GM23248 (cell line): Measurements from ENCODE around the gene TFB1M. TPM values are rescaled to one million over a fixed set of nuclear protein-coding genes. Genes with fewer than 3 reads are reported as not detected.

Experiments used
- DNase-seq: peaks from one replicate; pipeline ENCODE4 v3.0.0-alpha.2; 2015
- H2AFZ ChIP-seq: fragments of 200-600 bp; sonication (generic); 2 replicates; pipeline ENCODE4 v1.6.1; 2016; ENCODE audit warnings: antibody characterized with exemption
- H3F3A ChIP-seq: fragments of 200-600 bp; sonication (generic); 2 replicates; pipeline ENCODE4 v1.6.1; 2016; ENCODE audit warnings: mild to moderate bottlenecking, antibody characterized with exemption, mixed run types; ENCODE audit not compliant: insufficient read depth
- H3K27ac ChIP-seq: fragments of 200-600 bp; sonication (generic); 2 replicates; pipeline ENCODE4 v1.5.1; 2016; ENCODE audit warnings: mild to moderate bottlenecking
- H3K27me3 ChIP-seq: fragments of 200-600 bp; sonication (generic); replicated peaks from 2 replicates; pipeline ENCODE4 v1.6.1; 2016; ENCODE audit warnings: mild to moderate bottlenecking; ENCODE audit not compliant: insufficient read depth
- H3K36me3 ChIP-seq: fragments of 200-600 bp; sonication (generic); 2 replicates; pipeline ENCODE4 v1.6.1; 2016; ENCODE audit warnings: low read depth, mild to moderate bottlenecking
- H3K4me1 ChIP-seq: fragments of 200-600 bp; sonication (generic); 2 replicates; pipeline ENCODE4 v1.6.1; 2016; ENCODE audit warnings: mild to moderate bottlenecking; ENCODE audit not compliant: insufficient read depth
- H3K4me2 ChIP-seq: fragments of 200-600 bp; sonication (generic); one replicate; pipeline ENCODE4 v1.6.1; 2016; ENCODE audit warnings: mild to moderate bottlenecking; ENCODE audit not compliant: unreplicated experiment
- H3K4me3 ChIP-seq: fragments of 200-600 bp; sonication (generic); 2 replicates; pipeline ENCODE4 v1.5.1; 2016; ENCODE audit warnings: mild to moderate bottlenecking
- H3K79me2 ChIP-seq: fragments of 200-600 bp; sonication (generic); 2 replicates; pipeline ENCODE4 v1.6.1; 2016; ENCODE audit warnings: mild to moderate bottlenecking; ENCODE audit not compliant: insufficient read depth
- H3K9ac ChIP-seq: fragments of 200-600 bp; sonication (generic); 2 replicates; pipeline ENCODE4 v1.6.1; 2016; ENCODE audit warnings: mild to moderate bottlenecking
- H3K9me2 ChIP-seq: fragments of 200-600 bp; sonication (generic); 2 replicates; pipeline ENCODE4 v1.6.1; 2016; ENCODE audit warnings: mixed run types, mild to moderate bottlenecking, moderate library complexity; ENCODE audit not compliant: insufficient read depth
- H3K9me3 ChIP-seq: fragments of 200-600 bp; sonication (generic); one replicate; pipeline ENCODE4 v1.6.1; 2017; ENCODE audit warnings: low read depth
- H4K20me1 ChIP-seq: fragments of 200-600 bp; sonication (generic); 2 replicates; pipeline ENCODE4 v1.6.0; 2016; ENCODE audit not compliant: insufficient read depth
- EZH2 ChIP-seq: fragments of 200-600 bp; sonication (generic); IDR thresholded peaks from 2 replicates; pipeline ENCODE4 v1.6.1; 2018; ENCODE audit warnings: antibody characterized with exemption, mild to moderate bottlenecking; ENCODE audit not compliant: insufficient read depth, poor library complexity, severe bottlenecking
- EZH2phosphoT487 ChIP-seq: fragments of 200-600 bp; sonication (generic); IDR thresholded peaks from 2 replicates; pipeline ENCODE4 v1.6.1; 2018; ENCODE audit warnings: antibody characterized with exemption, moderate library complexity, mild to moderate bottlenecking, low read depth; ENCODE audit not compliant: insufficient read depth
- WGBS, 2 experiments: methylation state at CpG; one replicate each; pipeline ENCODE4 v1.1.6; 2015 to 2017; ENCODE audit warnings: low lambda C conversion rate in 2 of 2, low coverage in 1 of 2; ENCODE audit errors: missing lambda C conversion rate in 2 of 2; 5-methylcytosine and 5-hydroxymethylcytosine counted together
- in situ Hi-C: fragments of 300-500 bp; cut with MboI; formaldehyde crosslinking; loops from 2 replicates; pipeline ENCODE4 v1.15.0; 2020
- polyA plus RNA-seq: library from polyadenylated mRNA; unstranded; fragments of >200 nt; fragmentation: Nextera tagmentation; extraction: Ambion mirVana; gene quantifications from 2 replicates; pipeline ENCODE4 v1.2.1, GENCODE V29; 2016
- total RNA-seq: library from RNA; depleted of rRNA; stranded (reverse); fragments of >200 nt; shearing (Covaris generic); gene quantifications from 2 replicates; pipeline ENCODE4 v1.2.3, GENCODE V29; 2014

Gene TFB1M
- total and polyA plus RNA-seq, 2 experiments from 2014 or later, result 9.0 to 14.0 TPM

DNA sequence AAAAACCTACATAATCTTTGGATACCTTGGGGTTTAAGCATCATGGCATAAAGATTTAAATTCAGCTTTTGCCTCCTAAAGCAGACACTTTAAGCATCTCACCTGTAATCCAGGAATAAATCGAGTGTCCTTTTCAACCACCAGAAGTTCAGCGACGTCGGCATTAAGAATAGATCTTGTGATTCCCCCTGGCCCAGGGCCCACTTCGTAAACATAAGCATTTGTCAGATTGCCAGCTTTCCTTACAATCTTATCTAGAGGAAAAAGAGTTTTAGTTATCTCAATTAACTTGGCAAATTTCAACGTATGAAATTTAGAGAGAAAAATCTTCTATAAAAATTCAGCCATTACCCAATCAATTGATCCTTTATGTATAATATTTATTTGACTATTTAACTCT is 3.2 kb downstream of the TFB1M start:
- no peaks in the 10 kb centered on the region for H3K36me3 ChIP-seq

DNA sequence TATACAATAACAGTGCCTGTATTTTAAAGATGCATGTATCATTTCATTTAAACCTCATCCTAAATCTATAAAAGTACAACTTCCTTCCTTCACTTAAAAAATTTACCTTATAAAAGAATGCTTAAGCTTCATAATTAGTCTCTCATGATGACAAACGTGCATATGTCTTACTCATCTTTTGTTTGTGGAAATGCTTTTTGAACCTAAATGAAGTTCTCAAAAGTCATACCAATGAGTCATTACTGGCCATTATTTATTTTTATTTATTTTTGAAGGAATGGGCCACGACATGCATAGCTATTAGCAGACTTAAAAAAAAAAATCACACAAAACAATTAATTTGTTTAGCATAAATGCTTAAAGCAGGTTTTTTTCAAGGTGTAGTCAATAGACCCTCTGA is 3.7 kb downstream of the TFB1M start:
- no peak overlapping the region for H3K9ac ChIP-seq
- in situ Hi-C loops, result no loop called here

More for the DNA sequence above, 3.2 kb downstream of the TFB1M start:
- WGBS, 2 experiments, result 98% methylated on average over 6 of the region's 6 CpGs
- H3K27me3 ChIP-seq, result no peaks in the 10 kb centered on the region
- H2AFZ ChIP-seq, result no peak overlapping the region
- no peak overlapping the region for H3K9ac ChIP-seq
- H3K4me1 ChIP-seq, result peaks cover 18% of the 10 kb centered on the region
- no peaks in the 10 kb centered on the region for H3K9me3 ChIP-seq
- peak overlapping the region; percentile 33 for H3K4me2 ChIP-seq
- peaks cover 10% of the 10 kb centered on the region for H3K79me2 ChIP-seq
- no peaks in the 10 kb centered on the region for H3K9me2 ChIP-seq
- no peaks in the 10 kb centered on the region for H4K20me1 ChIP-seq
- no peak overlapping the region for H3K4me3 ChIP-seq
- DNase-seq, result no peak
- no peak overlapping the region for H3K27ac ChIP-seq
- in situ Hi-C loops, result no loop called here
- TF ChIP-seq EZH2 (no peak), EZH2phosphoT487 (no peak)
- H3F3A ChIP-seq, result peaks cover 18% of the 10 kb centered on the region; the same call in 1 of the 2 replicates

DNA sequence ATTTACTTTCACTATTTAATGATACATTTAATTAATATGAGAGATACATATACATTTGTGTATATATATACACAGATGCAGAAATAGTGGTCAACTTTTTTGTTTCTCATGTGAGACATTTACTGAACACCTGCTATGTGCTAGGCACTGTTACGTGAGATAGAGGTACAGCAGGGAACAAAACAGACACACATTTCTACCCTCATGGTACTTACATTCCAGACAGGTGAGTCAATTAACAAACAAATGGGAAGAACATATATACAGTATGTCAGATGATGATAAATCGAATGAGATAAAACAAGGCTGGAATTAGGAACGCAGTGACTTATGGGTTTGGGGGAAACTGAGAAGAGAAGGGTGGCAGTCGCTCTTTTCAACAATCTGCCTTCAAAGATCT is 5.1 kb downstream of the TFB1M start:
- H3K79me2 ChIP-seq, result peaks cover 10% of the 10 kb centered on the region
- H3K9ac ChIP-seq, result no peak overlapping the region
- in situ Hi-C loops, result no loop called here
- no peaks in the 10 kb centered on the region for H3K36me3 ChIP-seq
- no peak overlapping the region for H3K4me3 ChIP-seq
- H3K9me3 ChIP-seq, result no peaks in the 10 kb centered on the region
- H3K4me1 ChIP-seq, result peaks cover 11% of the 10 kb centered on the region
- no peak for TF ChIP-seq EZH2phosphoT487
- no peak for TF ChIP-seq EZH2
- H4K20me1 ChIP-seq, result no peaks in the 10 kb centered on the region
- H3F3A ChIP-seq, result peaks cover 13% of the 10 kb centered on the region; the same call in 1 of the 2 replicates
- 95 to 96% methylated on average over 4 of the region's 4 CpGs for WGBS, 2 experiments
- no peaks in the 10 kb centered on the region for H3K27me3 ChIP-seq
- no peak for DNase-seq
- H3K9me2 ChIP-seq, result no peaks in the 10 kb centered on the region
- H2AFZ ChIP-seq, result no peak overlapping the region
- no peak overlapping the region for H3K27ac ChIP-seq
- no peak overlapping the region for H3K4me2 ChIP-seq

More for the DNA sequence above, 3.7 kb downstream of the TFB1M start:
- H3K4me3 ChIP-seq, result no peak overlapping the region
- H3K36me3 ChIP-seq, result no peaks in the 10 kb centered on the region
- no peaks in the 10 kb centered on the region for H4K20me1 ChIP-seq
- H3K9me2 ChIP-seq, result no peaks in the 10 kb centered on the region
- no peaks in the 10 kb centered on the region for H3K27me3 ChIP-seq
- peaks cover 10% of the 10 kb centered on the region for H3K79me2 ChIP-seq
- H3K27ac ChIP-seq, result no peak overlapping the region; the same call in 1 of the 2 replicates
- peak overlapping the region; percentile 33 for H3K4me2 ChIP-seq
- peaks cover 14% of the 10 kb centered on the region for H3K4me1 ChIP-seq
- TF ChIP-seq EZH2 (no peak), EZH2phosphoT487 (no peak)
- H2AFZ ChIP-seq, result no peak overlapping the region
- 7 to 12% methylated on average over 2 of the region's 2 CpGs for WGBS, 2 experiments
- peak; percentile 58 for DNase-seq
- no peaks in the 10 kb centered on the region for H3K9me3 ChIP-seq
- H3F3A ChIP-seq, result peaks cover 18% of the 10 kb centered on the region; the same call in 1 of the 2 replicates

DNA sequence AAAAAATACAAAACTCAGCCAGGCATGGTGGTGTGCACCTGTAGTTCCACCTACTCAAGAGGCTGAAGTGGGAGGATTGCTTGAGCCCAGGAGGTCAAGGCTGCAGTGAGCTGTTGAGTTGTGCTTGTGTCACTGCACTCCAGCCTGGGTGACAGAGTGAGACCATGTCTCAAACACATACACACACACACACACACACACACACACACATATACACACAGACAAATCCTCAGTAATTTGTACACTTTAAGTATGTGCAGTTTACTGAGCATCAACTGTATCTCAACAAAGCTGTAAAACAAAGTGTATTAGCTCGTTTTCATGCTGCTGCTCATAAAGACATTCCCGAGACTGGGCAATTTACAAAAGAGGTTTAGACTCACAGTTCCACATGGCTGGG is 7.3 kb downstream of the TFB1M start:
- H3K4me1 ChIP-seq, result peaks cover 11% of the 10 kb centered on the region
- no peaks in the 10 kb centered on the region for H3K27me3 ChIP-seq
- H3F3A ChIP-seq, result peaks cover 13% of the 10 kb centered on the region; the same call in 1 of the 2 replicates
- H3K27ac ChIP-seq, result no peak overlapping the region
- H3K9me2 ChIP-seq, result no peaks in the 10 kb centered on the region
- no peaks in the 10 kb centered on the region for H4K20me1 ChIP-seq
- 91 to 93% methylated on average over 2 of the region's 2 CpGs for WGBS, 2 experiments
- no peaks in the 10 kb centered on the region for H3K36me3 ChIP-seq
- no peak overlapping the region for H3K4me2 ChIP-seq
- no peaks in the 10 kb centered on the region for H3K9me3 ChIP-seq
- no peak for TF ChIP-seq EZH2phosphoT487
- no peak for TF ChIP-seq EZH2
- H3K4me3 ChIP-seq, result no peak overlapping the region
- in situ Hi-C loops, result no loop called here
- DNase-seq, result no peak
- no peaks in the 10 kb centered on the region for H3K79me2 ChIP-seq
- no peak overlapping the region for H2AFZ ChIP-seq
- no peak overlapping the region for H3K9ac ChIP-seq

DNA sequence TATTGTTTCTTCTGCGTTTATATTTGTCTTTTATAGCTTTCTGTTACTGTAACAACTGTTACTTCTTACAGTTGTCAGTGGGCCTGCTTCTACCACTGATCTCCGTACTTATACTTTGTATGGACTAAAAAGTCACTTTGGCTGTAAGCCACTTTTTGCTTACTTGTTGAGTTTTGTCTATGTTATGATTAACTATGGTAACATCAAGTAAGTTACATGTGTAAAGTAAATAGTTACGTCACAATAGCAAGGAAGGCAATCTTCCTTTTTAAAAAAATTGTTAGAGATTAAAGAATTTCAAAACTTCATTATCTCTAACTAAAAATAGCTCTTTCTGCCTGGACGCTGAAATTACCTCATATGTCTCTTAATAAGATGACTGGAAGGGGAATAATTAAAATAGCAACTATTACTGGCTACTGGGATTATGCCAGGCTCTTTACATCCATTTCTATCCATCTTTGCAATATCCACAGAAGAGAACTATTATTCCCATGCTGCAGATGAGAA is 10.9 kb downstream of the TFB1M start:
- DNase-seq, result no peak
- 98% methylated on average over 4 of the region's 4 CpGs for WGBS, 2 experiments
- no peaks in the 10 kb centered on the region for H3K79me2 ChIP-seq

More for the DNA sequence above, 10.9 kb downstream of the TFB1M start:
- Histone ChIP-seq H3K27ac (no peak overlapping the region), H3K4me3 (no peak overlapping the region), H4K20me1 (no peaks in the 10 kb centered on the region), H3K4me1 (no peaks in the 10 kb centered on the region), H3K27me3 (no peaks in the 10 kb centered on the region), H3K9me3 (no peaks in the 10 kb centered on the region), H3K9ac (no peak overlapping the region), H3F3A (no peaks in the 10 kb centered on the region), H3K4me2 (no peak overlapping the region), H2AFZ (no peak overlapping the region), H3K36me3 (no peaks in the 10 kb centered on the region; the same call in 1 of the 2 replicates), H3K9me2 (no peaks in the 10 kb centered on the region)
- TF ChIP-seq EZH2phosphoT487, result no peak
- TF ChIP-seq EZH2, result no peak
- in situ Hi-C loops, result no loop called here
